Sciatic nerve (tissue), 2 donors: ENCODE results near the gene DBNL. TPM values are rescaled to one million over a fixed set of nuclear protein-coding genes. Genes with fewer than 3 reads are reported as not detected.
"Not testable (repeated sequence)": the region's sequence is repeated elsewhere in the genome, so short reads cannot be mapped to it uniquely, and the experiment has no call there.

Experiments used
- ATAC-seq: fragments of 200-7000 bp; cut with Tn5 transposase; one replicate; pipeline ENCODE4 v1.9.1; 2020; ENCODE audit warnings: mild to moderate bottlenecking, moderate library complexity
- DNase-seq: peaks from one replicate; pipeline ENCODE4 v3.0.0-alpha.2; 2020; ENCODE audit warnings: low spot score
- intact Hi-C: fragments of 100-400 bp; cut with DNase I; formaldehyde crosslinking; loops from one replicate; pipeline ENCODE4 v1.14.2; 2022
- total RNA-seq: library from RNA; stranded (reverse); fragmentation: NEBNext Ultra II Directional; extraction: Animal tissue kit (Norgen Biotek cat#: 25700); gene quantifications from one replicate; pipeline ENCODE4 v1.2.1, GENCODE V29; 2021
- donor health status: DM: no; HTN: no; CAD: no.
- donor health status: DM: no; HTN: no; CAD: no.

Gene DBNL
- 85.1 TPM for total RNA-seq

- ATAC-seq, result peak; percentile 95
- intact Hi-C loops, result no loop called here
- DNase-seq, result peak; percentile 97
Measured at GRCh38 chr7:44044315-44045225, at the start of gene DBNL. TSS of gene DBNL (plus strand) at chr7:44044702. CDS start at chr7:44044738, 36 bp downstream.

- peak; percentile 20 for ATAC-seq
- intact Hi-C loops, DNase-seq: not testable (repeated sequence)
Measured at GRCh38 chr7:43997532-43997931, 47.0 kb upstream of the DBNL start, which contains the start of gene SPDYE1. TSS of gene SPDYE1 (plus strand) at chr7:43997897. CDS start at chr7:43999950, 2,053 bp downstream.

GRCh38 chr7:44012081-44012480 is 32.4 kb upstream of the DBNL start:
- ATAC-seq, DNase-seq, intact Hi-C loops: not testable (repeated sequence)

- ATAC-seq, DNase-seq, intact Hi-C loops: not testable (repeated sequence)
Measured at GRCh38 chr7:44015090-44015489, 29.4 kb upstream of the DBNL start.

DNA sequence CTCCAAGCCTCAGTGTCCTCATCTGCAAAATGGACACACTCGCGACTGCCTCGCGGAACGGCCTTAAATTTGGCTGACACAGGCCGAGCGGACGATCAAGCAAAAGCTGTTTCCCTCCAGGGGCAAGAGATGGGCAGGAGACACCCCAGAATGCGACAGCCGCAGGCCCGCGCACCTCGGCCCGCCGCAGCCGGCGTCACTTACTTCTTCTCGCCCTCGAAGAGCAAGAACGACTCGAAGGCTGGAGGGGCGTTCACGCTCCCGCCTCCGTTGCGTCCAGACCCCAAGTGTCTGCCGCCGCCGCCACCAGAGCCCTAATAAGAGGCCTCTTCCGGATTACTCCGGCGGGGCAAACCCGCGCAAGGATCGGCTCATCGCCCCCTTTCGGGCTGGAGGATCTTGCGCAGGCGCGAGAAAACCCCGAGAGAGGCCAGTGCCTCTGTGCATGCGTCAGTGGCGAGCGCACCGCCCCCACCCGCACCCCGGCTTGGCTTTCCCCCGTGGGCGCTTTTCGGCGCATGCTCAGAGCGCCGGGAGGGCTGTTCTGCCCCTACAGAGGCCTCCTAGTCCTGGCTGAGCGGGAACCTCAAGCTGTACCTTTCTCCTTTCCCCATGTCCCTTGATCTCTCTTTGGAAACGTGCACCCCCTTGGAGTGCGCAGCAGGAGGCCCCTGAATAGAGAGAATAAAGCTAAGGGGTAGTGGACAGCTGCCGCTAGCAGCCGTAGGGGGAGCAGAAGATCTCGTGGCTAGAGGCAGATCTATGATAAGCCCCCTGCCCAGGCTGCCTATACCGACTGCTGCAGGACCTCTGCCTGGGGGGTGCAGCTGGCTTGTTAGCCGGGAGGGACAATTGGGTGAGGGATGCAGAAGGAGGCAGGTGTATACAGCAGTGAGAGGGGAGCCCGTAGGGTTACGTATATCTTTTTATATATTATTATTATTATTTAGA is 25.4 kb upstream of the DBNL start:
- DNase-seq (peak; percentile 99), ATAC-seq (peak; percentile 99)
- intact Hi-C loops, result not testable (repeated sequence)

- DNase-seq, ATAC-seq, intact Hi-C loops: not testable (repeated sequence)
Measured at GRCh38 chr7:44019825-44020224, 24.7 kb upstream of the DBNL start.

GRCh38 chr7:44022069-44022468 is 22.4 kb upstream of the DBNL start:
- DNase-seq, intact Hi-C loops, ATAC-seq: not testable (repeated sequence)

- ATAC-seq, intact Hi-C loops, DNase-seq: not testable (repeated sequence)
Measured at GRCh38 chr7:44022796-44023467, 21.6 kb upstream of the DBNL start.

DNA sequence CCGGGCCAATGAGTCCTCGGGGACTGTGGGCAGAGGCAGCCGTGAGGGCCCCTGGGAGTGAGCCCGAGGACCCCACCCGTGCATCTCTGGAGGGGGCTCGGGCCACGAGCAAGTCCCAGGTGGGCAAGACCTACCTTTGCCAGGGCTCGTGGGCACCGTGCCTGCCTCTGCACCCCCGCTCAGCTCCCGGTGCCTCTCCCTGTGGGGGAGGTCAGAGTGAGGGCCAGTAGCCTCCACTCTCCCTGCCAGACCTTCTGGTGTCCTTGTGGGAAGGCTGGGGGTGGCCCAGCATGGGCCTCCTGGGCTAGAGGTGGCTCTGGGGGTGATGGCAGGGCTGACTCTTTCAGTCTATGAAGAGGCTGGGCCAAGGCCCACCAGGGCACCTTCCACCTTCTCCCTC is 15.1 kb upstream of the DBNL start:
- DNase-seq, ATAC-seq: not testable (repeated sequence)

GRCh38 chr7:44030029-44030428 is 14.5 kb upstream of the DBNL start:
- ATAC-seq, intact Hi-C loops, DNase-seq: not testable (repeated sequence)

More for the DNA sequence above, 15.1 kb upstream of the DBNL start:
- intact Hi-C loops, result not testable (repeated sequence)

- ATAC-seq, intact Hi-C loops, DNase-seq: not testable (repeated sequence)
Measured at GRCh38 chr7:44031319-44031718, 13.2 kb upstream of the DBNL start.

- ATAC-seq, DNase-seq, intact Hi-C loops: not testable (repeated sequence)
Measured at GRCh38 chr7:44032031-44032430, 12.5 kb upstream of the DBNL start.

GRCh38 chr7:44033971-44034844 is 10.3 kb upstream of the DBNL start:
- intact Hi-C loops, DNase-seq: not testable (repeated sequence)

GRCh38 chr7:44036364-44036763 is 8.1 kb upstream of the DBNL start:
- peak; percentile 3 for ATAC-seq
- DNase-seq, intact Hi-C loops: not testable (repeated sequence)

More at GRCh38 chr7:44033971-44034844, 10.3 kb upstream of the DBNL start:
- not testable (repeated sequence) for ATAC-seq

- ATAC-seq, intact Hi-C loops, DNase-seq: not testable (repeated sequence)
Measured at GRCh38 chr7:44037951-44038350, 6.6 kb upstream of the DBNL start.

DNA sequence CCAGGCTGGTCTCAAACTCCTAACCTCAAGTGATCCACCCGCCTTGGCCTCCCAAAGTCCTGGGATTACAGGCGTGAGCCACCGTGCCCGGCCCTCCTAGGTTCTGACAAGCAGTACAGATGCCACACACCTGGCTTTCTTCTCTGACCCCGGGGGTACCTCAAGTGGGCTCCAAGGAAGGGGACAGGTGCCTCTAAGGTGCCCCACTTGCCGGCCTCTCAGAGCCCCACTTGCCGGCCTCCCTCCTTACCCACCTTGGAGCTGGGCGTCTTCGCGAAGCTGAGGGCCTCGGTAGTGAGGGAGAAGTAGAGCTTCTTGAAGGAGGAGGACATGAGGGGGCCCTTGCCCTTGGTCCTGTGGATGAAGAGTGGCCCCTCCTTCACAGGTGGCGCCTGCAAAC is 5.9 kb upstream of the DBNL start:
- DNase-seq, intact Hi-C loops: not testable (repeated sequence)
- ATAC-seq, result peak; percentile 0

DNA sequence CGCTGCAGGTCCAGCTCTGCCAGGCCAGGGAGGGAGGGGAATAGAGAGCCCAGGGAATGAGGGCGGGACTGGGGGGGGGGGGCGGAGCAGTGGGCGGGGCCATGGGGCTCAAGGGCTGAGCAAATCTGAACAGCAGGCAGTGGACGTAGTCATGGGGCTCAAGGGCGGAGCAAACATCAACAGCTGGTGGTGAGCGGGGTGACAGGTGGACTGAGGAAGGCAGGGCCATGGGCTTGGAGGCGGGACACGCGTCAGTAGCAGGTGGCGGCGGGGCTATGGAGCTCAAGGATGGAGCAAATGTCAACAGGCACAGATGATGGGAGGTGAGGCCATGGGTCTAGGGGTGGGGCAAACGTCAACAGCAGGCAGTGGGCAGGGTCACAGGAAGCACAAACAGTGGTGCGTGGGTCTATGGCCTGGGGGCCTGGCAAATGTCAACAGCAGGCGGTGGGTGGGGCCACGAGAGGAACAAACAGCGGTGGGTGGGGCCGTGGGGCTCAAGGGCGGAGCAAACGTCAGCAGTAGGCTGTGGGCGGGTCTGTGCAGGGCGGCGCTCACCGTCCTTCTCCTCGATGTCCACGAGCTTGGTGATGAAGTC is 5.4 kb upstream of the DBNL start:
- peak; percentile 94 for ATAC-seq
- DNase-seq, result peak; percentile 95
- intact Hi-C loops, result not testable (repeated sequence)
